Astrocyte (in vitro differentiated cells and primary cell): Measurements from ENCODE around the gene FADS2. TPM values are rescaled to one million over a fixed set of nuclear protein-coding genes. Genes with fewer than 3 reads are reported as not detected.

Experiments
- DNase-seq: peaks from one replicate; pipeline ENCODE4 v3.0.0-alpha.2; 2010; ENCODE audit warnings: low read depth
- FAIRE-seq: peaks from 2 replicates; lab custom pipeline; 2011; peaks lifted over from hg19 to GRCh38; lab: Jason Lieb, UNC
- H2AFZ ChIP-seq: 2 replicates; pipeline ENCODE4 v1.6.0; 2012; ENCODE audit warnings: low read depth, low read length, inconsistent platforms
- H3K27ac ChIP-seq: 2 replicates; pipeline ENCODE4 v1.5.1; 2011; ENCODE audit warnings: low read depth, low read length, inconsistent platforms
- H3K27me3 ChIP-seq: 2 replicates; pipeline ENCODE4 v1.6.0; 2011; ENCODE audit warnings: low read length, inconsistent platforms; ENCODE audit not compliant: insufficient read depth
- H3K36me3 ChIP-seq: 2 replicates; pipeline ENCODE4 v1.5.1; 2011; ENCODE audit warnings: low read length, inconsistent platforms; ENCODE audit not compliant: insufficient read depth
- H3K4me1 ChIP-seq: 2 replicates; pipeline ENCODE4 v1.5.1; 2011; ENCODE audit warnings: low read length, inconsistent platforms; ENCODE audit not compliant: insufficient read depth
- H3K4me2 ChIP-seq: 2 replicates; pipeline ENCODE4 v1.6.0; 2012; ENCODE audit warnings: low read length, inconsistent platforms
- H3K4me3 ChIP-seq: 2 replicates; pipeline ENCODE4 v1.5.1; 2011; ENCODE audit warnings: low read depth, mild to moderate bottlenecking, low read length, inconsistent platforms; ENCODE audit not compliant: insufficient read depth
- H3K79me2 ChIP-seq: 2 replicates; pipeline ENCODE4 v1.6.0; 2012; ENCODE audit warnings: mild to moderate bottlenecking, low read length, inconsistent platforms; ENCODE audit not compliant: insufficient read depth
- H3K9ac ChIP-seq: 2 replicates; pipeline ENCODE4 v1.6.0; 2012; ENCODE audit warnings: mild to moderate bottlenecking, low read length, inconsistent platforms
- H3K9me3 ChIP-seq: 2 replicates; pipeline ENCODE4 v1.5.1; 2012; ENCODE audit warnings: low read depth, mild to moderate bottlenecking, low read length, inconsistent platforms; ENCODE audit not compliant: insufficient read depth
- H4K20me1 ChIP-seq: 2 replicates; pipeline ENCODE4 v1.6.0; 2012; ENCODE audit warnings: low read length, inconsistent platforms; ENCODE audit not compliant: insufficient read depth
- H3K27ac Mint-ChIP-seq: one replicate; pipeline ENCODE4 v1.8.0; 2021; ENCODE audit warnings: mild to moderate bottlenecking, mixed read lengths; ENCODE audit not compliant: unreplicated experiment
- H3K27me3 Mint-ChIP-seq: one replicate; pipeline ENCODE4 v1.8.0; 2021; ENCODE audit warnings: low read depth, mixed read lengths; ENCODE audit not compliant: unreplicated experiment
- H3K36me3 Mint-ChIP-seq: one replicate; pipeline ENCODE4 v1.8.0; 2021; ENCODE audit warnings: low read depth, mixed read lengths; ENCODE audit not compliant: unreplicated experiment
- H3K4me1 Mint-ChIP-seq: one replicate; pipeline ENCODE4 v1.8.0; 2021; ENCODE audit warnings: low read depth, mixed read lengths; ENCODE audit not compliant: unreplicated experiment
- H3K4me3 Mint-ChIP-seq: one replicate; pipeline ENCODE4 v1.8.0; 2021; ENCODE audit warnings: mild to moderate bottlenecking, moderate library complexity, mixed read lengths; ENCODE audit not compliant: unreplicated experiment
- H3K9me3 Mint-ChIP-seq: one replicate; pipeline ENCODE4 v1.8.0; 2021; ENCODE audit warnings: mild to moderate bottlenecking, mixed read lengths; ENCODE audit not compliant: unreplicated experiment
- EZH2 ChIP-seq: IDR thresholded peaks from 2 replicates; pipeline ENCODE4 v1.6.1; 2012; ENCODE audit warnings: mild to moderate bottlenecking, low read length, inconsistent platforms; ENCODE audit not compliant: insufficient read depth
- total RNA-seq: library from RNA; stranded (reverse); gene quantifications from 2 replicates; pipeline ENCODE4 v1.2.1, GENCODE V29; 2021
- TF ChIP-seq, protein P1 (sequence below): IDR thresholded peaks from 2 replicates; pipeline ENCODE4 v1.5.1; 2011; ENCODE audit warnings: low read depth, mild to moderate bottlenecking, inconsistent platforms, low read length, moderate library complexity; ENCODE audit not compliant: insufficient read depth

FADS2 gene
- total RNA-seq, 1 donor from 2014 or later: 287 TPM

DNA sequence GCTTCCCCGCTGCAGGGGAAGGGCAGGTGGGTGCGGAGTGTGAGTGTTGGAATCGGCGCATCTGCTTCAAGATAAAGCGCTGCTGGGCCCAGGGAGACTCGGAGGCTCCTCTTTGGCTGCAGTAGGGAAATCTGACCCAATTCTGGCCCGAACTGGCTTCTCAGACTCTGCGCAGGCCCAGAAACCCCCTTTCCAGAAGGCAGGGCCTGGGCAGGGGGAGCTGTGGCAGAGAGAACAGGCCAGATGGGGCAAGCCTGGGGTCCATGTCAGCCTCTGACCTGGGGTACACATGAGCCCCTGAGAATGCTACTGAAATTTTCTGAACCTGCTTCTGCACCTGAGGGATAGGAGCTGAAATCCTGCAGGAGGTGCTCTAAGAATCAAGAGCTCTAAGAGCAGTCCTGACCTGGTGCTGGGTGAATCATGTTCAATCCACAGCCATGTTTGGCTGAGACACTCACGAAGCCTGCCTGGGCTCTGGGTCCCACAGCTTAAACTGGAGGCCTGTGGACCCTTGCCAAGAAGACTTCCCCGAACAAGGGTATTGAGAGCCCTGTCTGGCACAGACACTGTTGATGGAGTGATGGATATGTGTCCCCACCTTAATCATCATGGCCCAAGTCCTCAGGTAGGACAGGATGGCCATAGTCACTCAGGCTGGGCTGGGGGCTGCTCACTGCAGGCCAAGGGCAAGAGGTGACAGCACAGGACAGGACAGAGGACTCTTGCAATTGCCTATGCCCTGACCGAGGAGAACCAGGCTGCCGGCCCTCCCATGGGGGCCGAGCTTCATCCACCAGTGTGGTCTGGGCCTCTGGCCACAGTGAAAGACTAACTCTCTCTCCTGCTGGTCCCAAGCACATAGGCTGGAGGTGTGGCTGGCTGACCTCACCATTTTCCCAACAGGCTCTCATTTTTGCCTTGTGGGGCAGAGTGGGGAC lies 82.4 kb downstream of the FADS2 start:
- Histone ChIP-seq H3K9me3 (no peaks in the 10 kb centered on the region), H3K4me1 (no peaks in the 10 kb centered on the region), H3K36me3 (no peaks in the 10 kb centered on the region), H3K9ac (no peak overlapping the region), H3K27me3 (no peaks in the 10 kb centered on the region), H3K4me3 (no peak overlapping the region), H3K79me2 (no peaks in the 10 kb centered on the region), H3K27ac (no peak overlapping the region), H4K20me1 (no peaks in the 10 kb centered on the region), H2AFZ (no peak overlapping the region), H3K4me2 (no peak overlapping the region)
- Mint-ChIP-seq H3K9me3 (peaks cover 1% of the 10 kb centered on the region), H3K4me1 (peaks cover 4% of the 10 kb centered on the region), H3K4me3 (no peak overlapping the region), H3K36me3 (no peaks in the 10 kb centered on the region), H3K27me3 (peaks cover 41% of the 10 kb centered on the region), H3K27ac (no peak overlapping the region)
- no peak for DNase-seq
- FAIRE-seq: no peak
- TF ChIP-seq, protein P1, sequence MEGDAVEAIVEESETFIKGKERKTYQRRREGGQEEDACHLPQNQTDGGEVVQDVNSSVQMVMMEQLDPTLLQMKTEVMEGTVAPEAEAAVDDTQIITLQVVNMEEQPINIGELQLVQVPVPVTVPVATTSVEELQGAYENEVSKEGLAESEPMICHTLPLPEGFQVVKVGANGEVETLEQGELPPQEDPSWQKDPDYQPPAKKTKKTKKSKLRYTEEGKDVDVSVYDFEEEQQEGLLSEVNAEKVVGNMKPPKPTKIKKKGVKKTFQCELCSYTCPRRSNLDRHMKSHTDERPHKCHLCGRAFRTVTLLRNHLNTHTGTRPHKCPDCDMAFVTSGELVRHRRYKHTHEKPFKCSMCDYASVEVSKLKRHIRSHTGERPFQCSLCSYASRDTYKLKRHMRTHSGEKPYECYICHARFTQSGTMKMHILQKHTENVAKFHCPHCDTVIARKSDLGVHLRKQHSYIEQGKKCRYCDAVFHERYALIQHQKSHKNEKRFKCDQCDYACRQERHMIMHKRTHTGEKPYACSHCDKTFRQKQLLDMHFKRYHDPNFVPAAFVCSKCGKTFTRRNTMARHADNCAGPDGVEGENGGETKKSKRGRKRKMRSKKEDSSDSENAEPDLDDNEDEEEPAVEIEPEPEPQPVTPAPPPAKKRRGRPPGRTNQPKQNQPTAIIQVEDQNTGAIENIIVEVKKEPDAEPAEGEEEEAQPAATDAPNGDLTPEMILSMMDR: no peak
- TF ChIP-seq EZH2: no peak

DNA sequence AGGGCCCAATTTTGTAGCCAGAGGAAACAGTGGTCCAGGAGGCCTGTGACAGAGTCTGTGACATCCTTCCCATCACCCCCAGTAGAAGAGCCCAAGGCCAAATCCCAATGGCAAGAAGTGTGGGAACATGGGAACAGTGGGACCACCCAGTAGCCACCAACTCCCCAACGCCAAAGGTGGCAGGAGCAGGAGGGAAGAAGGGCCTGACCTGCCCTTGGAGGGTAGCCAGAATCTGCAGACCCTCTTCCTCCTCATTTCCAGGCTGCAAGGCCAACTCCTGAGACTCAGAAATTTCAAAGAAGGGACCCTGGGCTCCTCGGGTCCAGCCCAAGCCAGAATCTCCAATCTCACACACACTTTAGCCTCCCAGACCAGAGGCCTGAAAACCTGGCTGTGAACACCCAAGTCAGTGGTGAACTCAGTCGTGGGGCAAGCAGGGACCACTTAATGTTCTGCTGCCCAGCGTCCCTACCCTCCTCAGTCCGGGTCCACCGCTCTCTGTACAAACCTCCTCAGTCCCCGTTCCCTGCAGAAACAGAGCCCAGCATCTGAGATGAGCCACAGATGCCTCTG lies 83.1 kb downstream of the FADS2 start:
- no peak overlapping the region for H3K4me2 ChIP-seq
- H3K9ac ChIP-seq: no peak overlapping the region
- Mint-ChIP-seq H3K27me3 (peaks cover 43% of the 10 kb centered on the region), H3K27ac (no peak overlapping the region), H3K4me1 (peaks cover 4% of the 10 kb centered on the region), H3K36me3 (no peaks in the 10 kb centered on the region), H3K9me3 (peaks cover 1% of the 10 kb centered on the region), H3K4me3 (no peak overlapping the region)
- no peak overlapping the region for H2AFZ ChIP-seq
- H3K9me3 ChIP-seq: no peaks in the 10 kb centered on the region
- H3K4me3 ChIP-seq: no peak overlapping the region
- H3K27me3 ChIP-seq: no peaks in the 10 kb centered on the region
- no peaks in the 10 kb centered on the region for H3K36me3 ChIP-seq
- H4K20me1 ChIP-seq: no peaks in the 10 kb centered on the region
- no peaks in the 10 kb centered on the region for H3K4me1 ChIP-seq
- FAIRE-seq: no peak
- no peaks in the 10 kb centered on the region for H3K79me2 ChIP-seq
- TF ChIP-seq, protein P1: no peak
- TF ChIP-seq EZH2: no peak
- no peak for DNase-seq
- H3K27ac ChIP-seq: no peak overlapping the region
